Neural cell (in vitro differentiated cells): ENCODE data around the gene VPS8.

Experiments used
- EZH2 ChIP-seq: fragments of 200-600, 300-800 bp; shearing (Covaris generic), sonication (generic); IDR thresholded peaks from 2 replicates; pipeline ENCODE4 v1.6.1; 2014; ENCODE audit warnings: antibody characterized with exemption, low read length, borderline replicate concordance, mild to moderate bottlenecking; ENCODE audit not compliant: insufficient read depth, poor library complexity, severe bottlenecking
- POLR2AphosphoS5 ChIP-seq: IDR thresholded peaks from 2 replicates; pipeline ENCODE4 v1.6.1; 2012
- RAD21 ChIP-seq: fragments of 450-650 bp; conservative IDR thresholded peaks from 2 replicates; pipeline ENCODE4 v1.6.1; 2014; ENCODE audit warnings: antibody characterized with exemption, mild to moderate bottlenecking, moderate library complexity
- TF ChIP-seq, protein P1 (sequence below): fragments of 450-650 bp; IDR thresholded peaks from 2 replicates; pipeline ENCODE4 v1.5.1; 2014; ENCODE audit warnings: antibody characterized with exemption, mild to moderate bottlenecking, moderate library complexity; ENCODE audit not compliant: poor library complexity, severe bottlenecking
- TF ChIP-seq, protein P2 (sequence below): IDR thresholded peaks from 2 replicates; pipeline ENCODE4 v1.6.1; 2012; ENCODE audit warnings: borderline replicate concordance

DNA sequence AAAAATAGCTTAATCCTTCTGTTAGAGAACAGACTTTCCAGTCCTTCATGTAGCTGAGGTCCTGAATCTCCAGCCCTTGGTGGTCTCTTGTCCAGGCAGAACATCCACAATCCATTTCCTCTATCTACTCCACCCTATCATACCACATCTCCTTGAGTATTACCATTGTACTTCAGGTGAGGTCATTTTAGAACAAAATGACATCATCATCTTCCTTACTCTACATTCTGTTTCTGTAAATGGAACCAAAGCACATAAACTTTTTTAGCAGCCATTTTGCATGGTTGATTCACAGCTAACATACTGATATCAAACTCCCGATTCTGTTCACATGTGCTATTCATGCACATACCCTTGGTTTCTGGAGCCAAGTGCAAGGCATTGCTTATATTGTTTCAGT lies 228.5 kb downstream of the VPS8 start:
- TF ChIP-seq, protein P1, sequence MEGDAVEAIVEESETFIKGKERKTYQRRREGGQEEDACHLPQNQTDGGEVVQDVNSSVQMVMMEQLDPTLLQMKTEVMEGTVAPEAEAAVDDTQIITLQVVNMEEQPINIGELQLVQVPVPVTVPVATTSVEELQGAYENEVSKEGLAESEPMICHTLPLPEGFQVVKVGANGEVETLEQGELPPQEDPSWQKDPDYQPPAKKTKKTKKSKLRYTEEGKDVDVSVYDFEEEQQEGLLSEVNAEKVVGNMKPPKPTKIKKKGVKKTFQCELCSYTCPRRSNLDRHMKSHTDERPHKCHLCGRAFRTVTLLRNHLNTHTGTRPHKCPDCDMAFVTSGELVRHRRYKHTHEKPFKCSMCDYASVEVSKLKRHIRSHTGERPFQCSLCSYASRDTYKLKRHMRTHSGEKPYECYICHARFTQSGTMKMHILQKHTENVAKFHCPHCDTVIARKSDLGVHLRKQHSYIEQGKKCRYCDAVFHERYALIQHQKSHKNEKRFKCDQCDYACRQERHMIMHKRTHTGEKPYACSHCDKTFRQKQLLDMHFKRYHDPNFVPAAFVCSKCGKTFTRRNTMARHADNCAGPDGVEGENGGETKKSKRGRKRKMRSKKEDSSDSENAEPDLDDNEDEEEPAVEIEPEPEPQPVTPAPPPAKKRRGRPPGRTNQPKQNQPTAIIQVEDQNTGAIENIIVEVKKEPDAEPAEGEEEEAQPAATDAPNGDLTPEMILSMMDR: no peak
- TF ChIP-seq POLR2AphosphoS5 (no peak), EZH2 (no peak), RAD21 (no peak)
- TF ChIP-seq, protein P2, sequence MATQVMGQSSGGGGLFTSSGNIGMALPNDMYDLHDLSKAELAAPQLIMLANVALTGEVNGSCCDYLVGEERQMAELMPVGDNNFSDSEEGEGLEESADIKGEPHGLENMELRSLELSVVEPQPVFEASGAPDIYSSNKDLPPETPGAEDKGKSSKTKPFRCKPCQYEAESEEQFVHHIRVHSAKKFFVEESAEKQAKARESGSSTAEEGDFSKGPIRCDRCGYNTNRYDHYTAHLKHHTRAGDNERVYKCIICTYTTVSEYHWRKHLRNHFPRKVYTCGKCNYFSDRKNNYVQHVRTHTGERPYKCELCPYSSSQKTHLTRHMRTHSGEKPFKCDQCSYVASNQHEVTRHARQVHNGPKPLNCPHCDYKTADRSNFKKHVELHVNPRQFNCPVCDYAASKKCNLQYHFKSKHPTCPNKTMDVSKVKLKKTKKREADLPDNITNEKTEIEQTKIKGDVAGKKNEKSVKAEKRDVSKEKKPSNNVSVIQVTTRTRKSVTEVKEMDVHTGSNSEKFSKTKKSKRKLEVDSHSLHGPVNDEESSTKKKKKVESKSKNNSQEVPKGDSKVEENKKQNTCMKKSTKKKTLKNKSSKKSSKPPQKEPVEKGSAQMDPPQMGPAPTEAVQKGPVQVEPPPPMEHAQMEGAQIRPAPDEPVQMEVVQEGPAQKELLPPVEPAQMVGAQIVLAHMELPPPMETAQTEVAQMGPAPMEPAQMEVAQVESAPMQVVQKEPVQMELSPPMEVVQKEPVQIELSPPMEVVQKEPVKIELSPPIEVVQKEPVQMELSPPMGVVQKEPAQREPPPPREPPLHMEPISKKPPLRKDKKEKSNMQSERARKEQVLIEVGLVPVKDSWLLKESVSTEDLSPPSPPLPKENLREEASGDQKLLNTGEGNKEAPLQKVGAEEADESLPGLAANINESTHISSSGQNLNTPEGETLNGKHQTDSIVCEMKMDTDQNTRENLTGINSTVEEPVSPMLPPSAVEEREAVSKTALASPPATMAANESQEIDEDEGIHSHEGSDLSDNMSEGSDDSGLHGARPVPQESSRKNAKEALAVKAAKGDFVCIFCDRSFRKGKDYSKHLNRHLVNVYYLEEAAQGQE: no peak
